ENCODE data around the gene RACGAP1.

RACGAP1 gene

GRCh38 chr12:50041962-50042361 lies 16.7 kb upstream of the RACGAP1 start:
- H3K4me3 ChIP-seq (ENCODE audit: low read depth, low read length), result no peak overlapping the region
- no peak for DNase-seq (ENCODE audit: low read depth, low spot score)
- TF ChIP-seq CTCF (IDR thresholded peaks at IDR 0.05; ENCODE audit: low read depth, low read length), result no peak
- in situ Hi-C loops (cut with HindIII; ENCODE audit: low sequenced_read_pairs), result no loop called here

DNA sequence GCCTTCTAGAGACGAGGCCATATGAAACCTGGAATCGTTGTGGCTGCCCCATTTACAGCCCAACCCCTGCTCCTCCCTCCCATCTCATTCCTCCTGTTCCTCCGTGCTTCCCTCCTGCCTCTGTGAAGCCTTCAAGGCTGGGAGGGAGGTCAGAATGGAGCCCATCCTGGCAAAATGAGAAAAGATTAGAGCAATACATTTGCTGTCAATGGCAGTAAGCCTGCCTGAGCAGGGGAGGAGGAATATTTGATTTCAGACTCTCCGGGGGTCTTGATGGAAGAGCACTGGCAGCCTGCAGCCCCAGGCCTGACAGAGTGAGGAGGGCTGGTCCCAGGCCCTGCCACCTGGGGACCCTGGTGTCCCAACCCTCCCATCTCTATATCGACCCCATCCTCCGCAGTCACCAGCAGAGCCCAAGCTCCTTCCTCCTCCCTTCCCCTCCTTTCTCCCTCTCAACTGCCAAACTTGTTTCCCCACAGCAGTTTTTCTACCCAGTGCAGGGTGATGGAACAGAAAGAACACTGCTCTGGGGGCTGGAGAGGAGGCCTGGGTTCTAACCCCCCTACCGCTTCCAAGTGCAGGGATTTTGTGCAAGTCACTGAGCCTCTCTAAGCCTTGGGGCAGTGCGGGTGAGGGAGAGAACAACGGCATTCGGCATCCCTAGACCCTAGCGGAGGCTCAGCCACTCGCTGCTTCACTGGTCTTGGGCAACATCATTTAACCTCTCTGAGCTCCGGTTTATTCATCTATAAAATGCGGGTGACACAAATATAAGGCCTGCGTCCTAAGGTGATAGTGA lies 16.0 kb upstream of the RACGAP1 start:
- TF ChIP-seq CTCF (IDR thresholded peaks at IDR 0.05; ENCODE audit: low read depth, low read length), result no peak
- in situ Hi-C loops (cut with HindIII; ENCODE audit: low sequenced_read_pairs), result no loop called here
- H3K4me3 ChIP-seq (ENCODE audit: low read depth, low read length), result no peak overlapping the region
- DNase-seq (ENCODE audit: low read depth, low spot score), result no peak

DNA sequence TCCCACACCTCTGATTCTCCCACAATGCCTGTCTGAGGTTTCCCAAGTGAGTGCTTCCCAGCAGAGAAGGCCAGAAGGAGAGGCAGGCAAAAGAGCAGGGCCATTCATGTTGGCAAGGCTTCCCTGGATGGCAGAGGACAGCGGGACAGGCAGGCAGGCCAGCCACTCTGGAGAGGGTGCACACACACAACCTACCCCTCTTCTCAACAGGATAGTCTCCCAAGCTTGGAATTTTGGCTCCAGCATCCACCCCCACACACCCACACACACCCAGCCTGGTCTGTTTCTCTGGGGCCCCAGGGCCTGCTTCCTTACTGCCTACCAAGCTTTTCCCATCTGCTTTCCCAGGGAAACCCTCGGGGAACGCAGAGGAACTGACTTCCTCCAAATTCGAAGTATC lies 15.4 kb upstream of the RACGAP1 start:
- in situ Hi-C loops (cut with HindIII; ENCODE audit: low sequenced_read_pairs), result no loop called here
- no peak for DNase-seq (ENCODE audit: low read depth, low spot score)
- TF ChIP-seq CTCF (IDR thresholded peaks at IDR 0.05; ENCODE audit: low read depth, low read length), result no peak
- H3K4me3 ChIP-seq (ENCODE audit: low read depth, low read length), result no peak overlapping the region

GRCh38 chr12:50039151-50039835 lies 14.0 kb upstream of the RACGAP1 start:
- in situ Hi-C loops (cut with HindIII; ENCODE audit: low sequenced_read_pairs), result no loop called here
- peak; percentile 70 for DNase-seq (ENCODE audit: low read depth, low spot score)
- H3K4me3 ChIP-seq (ENCODE audit: low read depth, low read length), result no peak overlapping the region
- TF ChIP-seq CTCF (IDR thresholded peaks at IDR 0.05; ENCODE audit: low read depth, low read length), result peak; percentile 95

GRCh38 chr12:50038336-50038735 lies 13.0 kb upstream of the RACGAP1 start:
- no peak for DNase-seq (ENCODE audit: low read depth, low spot score)
- in situ Hi-C loops (cut with HindIII; ENCODE audit: low sequenced_read_pairs), result no loop called here
- no peak for TF ChIP-seq CTCF (IDR thresholded peaks at IDR 0.05; ENCODE audit: low read depth, low read length)
- H3K4me3 ChIP-seq (ENCODE audit: low read depth, low read length), result no peak overlapping the region

- no peak for TF ChIP-seq CTCF (IDR thresholded peaks at IDR 0.05; ENCODE audit: low read depth, low read length)
- DNase-seq (ENCODE audit: low read depth, low spot score), result no peak
- in situ Hi-C loops (cut with HindIII; ENCODE audit: low sequenced_read_pairs), result no loop called here
- peak overlapping the region; percentile 22 for H3K4me3 ChIP-seq (ENCODE audit: low read depth, low read length)
These were observed 7.7 kb upstream of the RACGAP1 start for GRCh38 chr12:50032854-50033581.
